Stimulated activated CD8-positive, alpha-beta memory T cell treated with anti-CD3 and anti-CD28 coated beads, Interleukin-12 subunit alpha, Interleukin-12 subunit beta, amount 100 ng/mL, for 1 hour (primary cell): ENCODE data around the gene PPP2R2C.

Experiments used
- DNase-seq: peaks from one replicate; pipeline ENCODE4 v3.0.0-alpha.2; 2020; ENCODE audit warnings: low read depth

PPP2R2C gene

GRCh38 chr4:6447672-6448171 lies 24.7 kb downstream of the PPP2R2C start:
- no peak for DNase-seq

- no peak for DNase-seq
These were observed 25.6 kb downstream of the PPP2R2C start for GRCh38 chr4:6446538-6447451.

- no peak for DNase-seq
These were observed 26.3 kb downstream of the PPP2R2C start for GRCh38 chr4:6446130-6446482.

- DNase-seq: no peak
These were observed 26.8 kb downstream of the PPP2R2C start for GRCh38 chr4:6445403-6446129.

GRCh38 chr4:6444582-6444981 lies 27.8 kb downstream of the PPP2R2C start:
- no peak for DNase-seq

GRCh38 chr4:6443035-6444023 lies 29.1 kb downstream of the PPP2R2C start:
- no peak for DNase-seq

- DNase-seq: no peak
These were observed 29.9 kb downstream of the PPP2R2C start for GRCh38 chr4:6442555-6442954.

- DNase-seq: no peak
These were observed 30.7 kb downstream of the PPP2R2C start for GRCh38 chr4:6441758-6442157.

- DNase-seq: no peak
These were observed 31.2 kb downstream of the PPP2R2C start for GRCh38 chr4:6441202-6441582.

GRCh38 chr4:6440506-6441201 lies 31.8 kb downstream of the PPP2R2C start:
- no peak for DNase-seq

GRCh38 chr4:6439120-6439762 lies 33.2 kb downstream of the PPP2R2C start:
- no peak for DNase-seq

- DNase-seq: no peak
These were observed 34.6 kb downstream of the PPP2R2C start for GRCh38 chr4:6437826-6438238.

- DNase-seq: no peak
These were observed 37.4 kb downstream of the PPP2R2C start for GRCh38 chr4:6435010-6435409.

GRCh38 chr4:6430927-6431326 lies 41.5 kb downstream of the PPP2R2C start:
- DNase-seq: no peak

GRCh38 chr4:6427439-6428090 lies 44.8 kb downstream of the PPP2R2C start:
- no peak for DNase-seq

GRCh38 chr4:6426571-6427438 lies 45.6 kb downstream of the PPP2R2C start:
- DNase-seq: no peak

- no peak for DNase-seq
These were observed 46.5 kb downstream of the PPP2R2C start for GRCh38 chr4:6425911-6426310.

GRCh38 chr4:6425336-6425735 lies 47.1 kb downstream of the PPP2R2C start:
- no peak for DNase-seq

GRCh38 chr4:6424425-6424824 lies 48.0 kb downstream of the PPP2R2C start:
- no peak for DNase-seq
